Endodermal cell (in vitro differentiated cells): ENCODE measurements around the gene SLC25A47. TPM values are rescaled to one million over a fixed set of nuclear protein-coding genes. Genes with fewer than 3 reads are reported as not detected.

Experiments used
- DNase-seq: peaks from one replicate; pipeline ENCODE4 v3.0.0-alpha.2; 2017
- H3K27ac ChIP-seq: 2 replicates; pipeline ENCODE4 v1.5.1; 2013; ENCODE audit warnings: mild to moderate bottlenecking, low read depth, low read length, moderate library complexity
- H3K27me3 ChIP-seq: 2 replicates; pipeline ENCODE4 v1.6.1; 2013; ENCODE audit warnings: mild to moderate bottlenecking, low read length, moderate library complexity; ENCODE audit not compliant: insufficient read depth, control insufficient read depth, poor library complexity, severe bottlenecking
- H3K36me3 ChIP-seq: 2 replicates; pipeline ENCODE4 v1.7.0; 2013; ENCODE audit warnings: mild to moderate bottlenecking, low read length, moderate library complexity; ENCODE audit not compliant: control insufficient read depth, insufficient read depth
- H3K4me1 ChIP-seq: one replicate; pipeline ENCODE4 v1.7.0; 2013; ENCODE audit warnings: low read length; ENCODE audit not compliant: control insufficient read depth, insufficient read depth
- H3K4me3 ChIP-seq: 2 replicates; pipeline ENCODE4 v1.5.1; 2013; ENCODE audit warnings: mild to moderate bottlenecking, low read length, moderate library complexity
- H3K9ac ChIP-seq: 2 replicates; pipeline ENCODE4 v1.6.1; 2013; ENCODE audit warnings: mild to moderate bottlenecking, low read length, moderate library complexity; ENCODE audit not compliant: poor library complexity, severe bottlenecking; ENCODE audit errors: extremely low read depth
- H3K9me3 ChIP-seq: 2 replicates; pipeline ENCODE4 v1.6.1; 2013; ENCODE audit warnings: mild to moderate bottlenecking, low read length, moderate library complexity; ENCODE audit not compliant: control insufficient read depth
- H3K27ac Mint-ChIP-seq: 2 replicates; pipeline ENCODE4 v1.8.0; 2020; ENCODE audit warnings: mixed read lengths
- H3K27me3 Mint-ChIP-seq: 2 replicates; pipeline ENCODE4 v1.8.0; 2021; ENCODE audit warnings: mild to moderate bottlenecking, mixed read lengths; ENCODE audit not compliant: insufficient read depth
- H3K36me3 Mint-ChIP-seq: 2 replicates; pipeline ENCODE4 v1.8.0; 2020; ENCODE audit warnings: low read depth, mixed read lengths
- H3K4me1 Mint-ChIP-seq: 2 replicates; pipeline ENCODE4 v1.8.0; 2020; ENCODE audit warnings: mixed read lengths
- H3K4me3 Mint-ChIP-seq: 2 replicates; pipeline ENCODE4 v1.8.0; 2020; ENCODE audit warnings: mild to moderate bottlenecking, moderate library complexity, mixed read lengths
- H3K9me3 Mint-ChIP-seq: 2 replicates; pipeline ENCODE4 v1.8.0; 2020; ENCODE audit warnings: mild to moderate bottlenecking, mixed read lengths
- WGBS, 2 experiments: methylation state at CpG; one replicate each; pipeline versions ENCODE4 v1.1.5 to v1.1.7; 2013; ENCODE audit warnings: missing lambda C conversion rate in 2 of 2, mixed read lengths in 1 of 2; ENCODE audit not compliant: insufficient coverage in 1 of 2, insufficient read length in 1 of 2; 5-methylcytosine and 5-hydroxymethylcytosine counted together
- total RNA-seq, 2 donors: library from RNA; stranded (reverse); fragmentation: NEBNext Ultra II Directional in 1 of 2; extraction: Animal tissue kit (Norgen Biotek cat#: 25700) in 1 of 2; gene quantifications; 2 replicates in 1 of 2; 3 replicates in 1 of 2; pipeline ENCODE4 v1.2.1, GENCODE V29; 2021
- TF ChIP-seq, protein P1 (sequence below): fragments of 200-600 bp; sonication (generic); conservative IDR thresholded peaks from 2 replicates; pipeline ENCODE4 v1.5.0; 2021; ENCODE audit warnings: antibody characterized with exemption, mild to moderate bottlenecking

Gene SLC25A47
- total RNA-seq, 2 donors from 2014 or later, result not detected

DNA sequence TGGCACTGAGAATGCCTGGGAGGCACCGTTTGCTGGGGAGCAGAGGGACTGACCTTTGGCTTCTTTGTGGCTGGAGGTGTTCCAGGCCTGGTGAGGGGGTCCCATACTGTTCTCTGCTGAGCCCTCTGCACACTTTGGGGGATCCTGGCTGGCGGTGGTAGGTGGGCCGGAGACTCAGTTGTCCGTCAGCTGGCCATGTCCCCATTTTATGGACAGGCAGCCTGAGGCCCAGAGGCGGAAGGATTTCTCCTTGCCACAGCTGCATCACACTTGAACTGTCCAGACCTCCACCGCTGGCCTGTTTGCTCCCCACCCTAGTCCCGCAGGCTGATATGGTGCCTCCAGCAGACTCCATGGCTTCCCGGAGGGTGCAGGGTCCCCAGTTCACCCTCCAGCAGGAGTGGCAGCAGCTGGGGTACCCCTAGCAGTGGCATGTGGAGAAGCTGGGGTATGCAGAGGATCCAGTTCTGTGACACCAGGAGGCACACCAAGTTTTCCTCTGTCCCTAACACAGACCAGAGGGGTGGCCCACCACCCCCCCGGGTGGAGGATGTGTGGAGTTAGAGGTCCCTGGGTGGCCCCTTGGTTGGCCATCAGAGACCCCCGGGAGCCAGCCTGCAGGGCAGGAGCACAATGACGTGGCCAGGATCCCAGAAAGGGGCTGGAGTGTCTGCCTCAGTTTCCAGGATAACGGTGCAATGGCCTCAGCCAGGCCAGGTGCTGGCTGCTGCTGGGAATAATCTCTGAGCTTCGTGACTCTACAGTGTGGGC is 31.6 kb upstream of the SLC25A47 start:
- Histone ChIP-seq H3K4me1 (peaks cover 4% of the 10 kb centered on the region), H3K36me3 (peaks cover 34% of the 10 kb centered on the region), H3K9ac (no peak overlapping the region), H3K27me3 (no peaks in the 10 kb centered on the region), H3K27ac (no peak overlapping the region), H3K9me3 (no peaks in the 10 kb centered on the region), H3K4me3 (no peak overlapping the region)
- Mint-ChIP-seq H3K27ac (no peak overlapping the region), H3K27me3 (no peaks in the 10 kb centered on the region), H3K4me3 (no peak overlapping the region), H3K4me1 (no peaks in the 10 kb centered on the region), H3K9me3 (no peaks in the 10 kb centered on the region), H3K36me3 (peaks cover 29% of the 10 kb centered on the region)
- peak; percentile 42 for DNase-seq
- TF ChIP-seq, protein P1, sequence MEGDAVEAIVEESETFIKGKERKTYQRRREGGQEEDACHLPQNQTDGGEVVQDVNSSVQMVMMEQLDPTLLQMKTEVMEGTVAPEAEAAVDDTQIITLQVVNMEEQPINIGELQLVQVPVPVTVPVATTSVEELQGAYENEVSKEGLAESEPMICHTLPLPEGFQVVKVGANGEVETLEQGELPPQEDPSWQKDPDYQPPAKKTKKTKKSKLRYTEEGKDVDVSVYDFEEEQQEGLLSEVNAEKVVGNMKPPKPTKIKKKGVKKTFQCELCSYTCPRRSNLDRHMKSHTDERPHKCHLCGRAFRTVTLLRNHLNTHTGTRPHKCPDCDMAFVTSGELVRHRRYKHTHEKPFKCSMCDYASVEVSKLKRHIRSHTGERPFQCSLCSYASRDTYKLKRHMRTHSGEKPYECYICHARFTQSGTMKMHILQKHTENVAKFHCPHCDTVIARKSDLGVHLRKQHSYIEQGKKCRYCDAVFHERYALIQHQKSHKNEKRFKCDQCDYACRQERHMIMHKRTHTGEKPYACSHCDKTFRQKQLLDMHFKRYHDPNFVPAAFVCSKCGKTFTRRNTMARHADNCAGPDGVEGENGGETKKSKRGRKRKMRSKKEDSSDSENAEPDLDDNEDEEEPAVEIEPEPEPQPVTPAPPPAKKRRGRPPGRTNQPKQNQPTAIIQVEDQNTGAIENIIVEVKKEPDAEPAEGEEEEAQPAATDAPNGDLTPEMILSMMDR, result no peak
- WGBS, 2 experiments, result 94 to 98% methylated on average over 7 to 13 of the region's 13 CpGs

DNA sequence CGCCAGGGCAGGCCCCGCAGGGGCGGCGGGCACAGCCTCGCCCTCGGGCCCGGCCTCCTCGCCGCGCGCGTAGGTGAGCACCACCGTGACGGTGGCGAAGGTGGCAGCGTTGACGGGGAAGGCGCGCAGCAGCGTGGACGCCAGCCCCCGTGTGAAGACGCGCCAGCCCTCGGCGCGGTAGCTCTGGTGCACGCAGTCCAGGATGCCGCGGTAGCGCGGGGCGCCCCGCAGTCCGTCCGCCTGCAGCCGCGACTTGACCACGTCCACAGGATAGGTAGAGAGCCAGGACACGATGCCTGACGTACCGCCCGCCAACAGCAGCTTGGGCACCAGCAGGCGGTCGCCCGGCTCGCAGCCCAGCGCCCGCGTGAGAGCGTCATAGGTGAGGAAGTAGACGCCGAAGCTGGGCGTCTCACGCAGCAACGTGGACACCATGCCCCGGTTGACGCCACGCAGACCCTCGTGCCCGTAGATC is 30.8 kb upstream of the SLC25A47 start:
- no peak overlapping the region for H3K27ac ChIP-seq
- Mint-ChIP-seq H3K9me3 (no peaks in the 10 kb centered on the region), H3K4me1 (no peaks in the 10 kb centered on the region), H3K4me3 (no peak overlapping the region), H3K36me3 (peaks cover 38% of the 10 kb centered on the region), H3K27me3 (no peaks in the 10 kb centered on the region), H3K27ac (no peak overlapping the region)
- 94 to 97% methylated on average over 46 to 61 of the region's 61 CpGs for WGBS, 2 experiments
- DNase-seq, result no peak
- no peaks in the 10 kb centered on the region for H3K27me3 ChIP-seq
- H3K4me3 ChIP-seq, result no peak overlapping the region
- no peak overlapping the region for H3K9ac ChIP-seq
- H3K9me3 ChIP-seq, result no peaks in the 10 kb centered on the region
- peaks cover 4% of the 10 kb centered on the region for H3K4me1 ChIP-seq
- TF ChIP-seq, protein P1, result no peak
- peaks cover 41% of the 10 kb centered on the region for H3K36me3 ChIP-seq

DNA sequence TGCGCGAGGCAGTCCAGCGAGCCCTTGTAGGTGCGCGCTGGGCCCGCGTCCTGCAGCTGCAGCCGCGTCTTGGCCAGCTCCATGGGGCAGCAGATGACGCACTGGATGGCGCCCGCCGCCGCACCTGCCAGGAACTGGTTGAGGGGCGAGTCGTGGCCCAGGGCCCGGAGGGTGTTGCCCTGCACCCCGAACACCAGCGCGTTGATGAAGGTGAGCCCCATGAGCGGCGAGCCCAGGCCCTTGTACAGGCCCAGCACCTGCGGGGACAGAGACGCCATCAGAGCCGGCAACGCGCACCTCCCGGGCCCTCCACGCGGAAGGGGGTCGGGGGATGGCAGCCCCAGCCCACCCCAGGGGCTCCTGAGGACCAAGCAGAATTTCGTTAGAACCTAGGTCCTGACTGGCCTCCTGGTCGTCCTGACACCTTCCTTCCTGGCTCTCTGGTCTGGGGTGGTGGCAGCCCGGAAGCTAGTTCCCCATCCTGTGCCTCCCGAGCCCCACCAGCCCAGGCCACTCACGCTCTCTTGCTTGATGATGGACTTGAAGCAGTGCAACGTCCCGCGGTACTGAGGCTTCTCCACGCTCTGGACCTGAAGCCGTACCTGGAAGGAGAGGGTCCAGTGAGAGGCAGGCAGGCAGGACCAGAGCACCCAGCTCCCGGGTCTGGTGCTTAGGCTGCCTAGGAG is 30.2 kb upstream of the SLC25A47 start:
- H3K4me3 ChIP-seq, result no peak overlapping the region
- no peaks in the 10 kb centered on the region for H3K27me3 ChIP-seq
- peak; percentile 44 for DNase-seq
- no peak overlapping the region for H3K27ac ChIP-seq
- Mint-ChIP-seq H3K9me3 (no peaks in the 10 kb centered on the region), H3K4me3 (no peak overlapping the region), H3K4me1 (no peaks in the 10 kb centered on the region), H3K27me3 (no peaks in the 10 kb centered on the region), H3K27ac (no peak overlapping the region), H3K36me3 (peaks cover 38% of the 10 kb centered on the region)
- WGBS, 2 experiments, result 96 to 97% methylated on average over 29 to 42 of the region's 42 CpGs
- H3K9me3 ChIP-seq, result no peaks in the 10 kb centered on the region
- H3K36me3 ChIP-seq, result peaks cover 47% of the 10 kb centered on the region
- H3K4me1 ChIP-seq, result peaks cover 4% of the 10 kb centered on the region
- TF ChIP-seq, protein P1, result no peak
- H3K9ac ChIP-seq, result no peak overlapping the region
